ENCODE data around the gene TSHZ1.

- TF ChIP-seq POLR2A (IDR thresholded peaks at IDR 0.05) (no peak), CTCF (IDR thresholded peaks at IDR 0.05) (no peak), EP300 (IDR thresholded peaks at IDR 0.05) (no peak)
Observed at GRCh38 chr18:75173738-75174137, 36.9 kb upstream of the TSHZ1 start.
